ENCODE measurements around the gene H19.

The H19 gene

GRCh38 chr11:1969035-1969434 lies 28.6 kb downstream of the H19 start:
- Histone ChIP-seq H3K36me3 (ENCODE audit: insufficient read depth, low read length) (no peaks in the 10 kb centered on the region), H3K9me3 (ENCODE audit: control insufficient read depth, insufficient read depth, low read length) (no peaks in the 10 kb centered on the region), H3K4me1 (ENCODE audit: insufficient read depth, low read length) (no peaks in the 10 kb centered on the region), H3K9ac (ENCODE audit: low read depth, low read length) (no peak overlapping the region)

- H3K36me3 ChIP-seq (ENCODE audit: insufficient read depth, low read length): no peaks in the 10 kb centered on the region
- no peak overlapping the region for H3K9ac ChIP-seq (ENCODE audit: low read depth, low read length)
- no peaks in the 10 kb centered on the region for H3K4me1 ChIP-seq (ENCODE audit: insufficient read depth, low read length)
- no peaks in the 10 kb centered on the region for H3K9me3 ChIP-seq (ENCODE audit: control insufficient read depth, insufficient read depth, low read length)
Measured at GRCh38 chr11:1968454-1969002, 29.1 kb downstream of the H19 start.

- H3K9ac ChIP-seq (ENCODE audit: low read depth, low read length): no peak overlapping the region
- no peaks in the 10 kb centered on the region for H3K4me1 ChIP-seq (ENCODE audit: insufficient read depth, low read length)
- H3K9me3 ChIP-seq (ENCODE audit: control insufficient read depth, insufficient read depth, low read length): no peaks in the 10 kb centered on the region
Measured at GRCh38 chr11:1967641-1968225, 29.9 kb downstream of the H19 start.

GRCh38 chr11:1966531-1966930 lies 31.1 kb downstream of the H19 start:
- Histone ChIP-seq H3K36me3 (ENCODE audit: insufficient read depth, low read length) (no peaks in the 10 kb centered on the region), H3K9ac (ENCODE audit: low read depth, low read length) (no peak overlapping the region), H3K4me1 (ENCODE audit: insufficient read depth, low read length) (no peaks in the 10 kb centered on the region), H3K9me3 (ENCODE audit: control insufficient read depth, insufficient read depth, low read length) (no peaks in the 10 kb centered on the region)

More at GRCh38 chr11:1967641-1968225, 29.9 kb downstream of the H19 start:
- H3K36me3 ChIP-seq (ENCODE audit: insufficient read depth, low read length): no peaks in the 10 kb centered on the region

- no peaks in the 10 kb centered on the region for H3K9me3 ChIP-seq (ENCODE audit: control insufficient read depth, insufficient read depth, low read length)
- H3K36me3 ChIP-seq (ENCODE audit: insufficient read depth, low read length): no peaks in the 10 kb centered on the region
- no peak overlapping the region for H3K9ac ChIP-seq (ENCODE audit: low read depth, low read length)
- H3K4me1 ChIP-seq (ENCODE audit: insufficient read depth, low read length): no peaks in the 10 kb centered on the region
Measured at GRCh38 chr11:1964955-1965354, 32.7 kb downstream of the H19 start.

- Histone ChIP-seq H3K9ac (ENCODE audit: low read depth, low read length) (no peak overlapping the region), H3K36me3 (ENCODE audit: insufficient read depth, low read length) (no peaks in the 10 kb centered on the region), H3K4me1 (ENCODE audit: insufficient read depth, low read length) (no peaks in the 10 kb centered on the region), H3K9me3 (ENCODE audit: control insufficient read depth, insufficient read depth, low read length) (no peaks in the 10 kb centered on the region)
Measured at GRCh38 chr11:1964348-1964747, 33.3 kb downstream of the H19 start.

- no peaks in the 10 kb centered on the region for H3K9me3 ChIP-seq (ENCODE audit: control insufficient read depth, insufficient read depth, low read length)
- H3K9ac ChIP-seq (ENCODE audit: low read depth, low read length): no peak overlapping the region
- H3K36me3 ChIP-seq (ENCODE audit: insufficient read depth, low read length): no peaks in the 10 kb centered on the region
- H3K4me1 ChIP-seq (ENCODE audit: insufficient read depth, low read length): no peaks in the 10 kb centered on the region
Measured at GRCh38 chr11:1963864-1964263, 33.8 kb downstream of the H19 start.

GRCh38 chr11:1959786-1960185 lies 37.9 kb downstream of the H19 start:
- no peaks in the 10 kb centered on the region for H3K9me3 ChIP-seq (ENCODE audit: control insufficient read depth, insufficient read depth, low read length)
- H3K9ac ChIP-seq (ENCODE audit: low read depth, low read length): no peak overlapping the region
- H3K4me1 ChIP-seq (ENCODE audit: insufficient read depth, low read length): no peaks in the 10 kb centered on the region
- H3K36me3 ChIP-seq (ENCODE audit: insufficient read depth, low read length): no peaks in the 10 kb centered on the region

- Histone ChIP-seq H3K9me3 (ENCODE audit: control insufficient read depth, insufficient read depth, low read length) (no peaks in the 10 kb centered on the region), H3K9ac (ENCODE audit: low read depth, low read length) (no peak overlapping the region), H3K36me3 (ENCODE audit: insufficient read depth, low read length) (no peaks in the 10 kb centered on the region), H3K4me1 (ENCODE audit: insufficient read depth, low read length) (no peaks in the 10 kb centered on the region)
Measured at GRCh38 chr11:1958367-1958766, 39.3 kb downstream of the H19 start.

GRCh38 chr11:1953489-1954266 lies 44.0 kb downstream of the H19 start:
- Histone ChIP-seq H3K4me1 (ENCODE audit: insufficient read depth, low read length) (no peaks in the 10 kb centered on the region), H3K36me3 (ENCODE audit: insufficient read depth, low read length) (no peaks in the 10 kb centered on the region), H3K9me3 (ENCODE audit: control insufficient read depth, insufficient read depth, low read length) (no peaks in the 10 kb centered on the region), H3K9ac (ENCODE audit: low read depth, low read length) (no peak overlapping the region)

GRCh38 chr11:1952806-1953482 lies 44.7 kb downstream of the H19 start:
- H3K36me3 ChIP-seq (ENCODE audit: insufficient read depth, low read length): no peaks in the 10 kb centered on the region
- no peaks in the 10 kb centered on the region for H3K9me3 ChIP-seq (ENCODE audit: control insufficient read depth, insufficient read depth, low read length)
- H3K4me1 ChIP-seq (ENCODE audit: insufficient read depth, low read length): no peaks in the 10 kb centered on the region
- H3K9ac ChIP-seq (ENCODE audit: low read depth, low read length): no peak overlapping the region

GRCh38 chr11:1949922-1950321 lies 47.7 kb downstream of the H19 start:
- Histone ChIP-seq H3K4me1 (ENCODE audit: insufficient read depth, low read length) (no peaks in the 10 kb centered on the region), H3K36me3 (ENCODE audit: insufficient read depth, low read length) (no peaks in the 10 kb centered on the region)

GRCh38 chr11:1949302-1949701 lies 48.3 kb downstream of the H19 start:
- H3K9ac ChIP-seq (ENCODE audit: low read depth, low read length): no peak overlapping the region
- no peaks in the 10 kb centered on the region for H3K9me3 ChIP-seq (ENCODE audit: control insufficient read depth, insufficient read depth, low read length)
- no peaks in the 10 kb centered on the region for H3K36me3 ChIP-seq (ENCODE audit: insufficient read depth, low read length)
- no peaks in the 10 kb centered on the region for H3K4me1 ChIP-seq (ENCODE audit: insufficient read depth, low read length)

More at GRCh38 chr11:1949922-1950321, 47.7 kb downstream of the H19 start:
- Histone ChIP-seq H3K9ac (ENCODE audit: low read depth, low read length) (no peak overlapping the region), H3K9me3 (ENCODE audit: control insufficient read depth, insufficient read depth, low read length) (no peaks in the 10 kb centered on the region)

GRCh38 chr11:1948389-1948788 lies 49.3 kb downstream of the H19 start:
- no peaks in the 10 kb centered on the region for H3K9me3 ChIP-seq (ENCODE audit: control insufficient read depth, insufficient read depth, low read length)
- H3K4me1 ChIP-seq (ENCODE audit: insufficient read depth, low read length): no peaks in the 10 kb centered on the region
- no peaks in the 10 kb centered on the region for H3K36me3 ChIP-seq (ENCODE audit: insufficient read depth, low read length)
- no peak overlapping the region for H3K9ac ChIP-seq (ENCODE audit: low read depth, low read length)

Measured in ES-I3 (cell line).